Sigmoid colon (tissue), 7 donors: Measurements from ENCODE around the gene NT5C1B. TPM values are rescaled to one million over a fixed set of nuclear protein-coding genes. Genes with fewer than 3 reads are reported as not detected.

ENCODE experiments used
- DNase-seq: peaks from one replicate; pipeline ENCODE4 v3.0.0-alpha.2; 2019
- H3K27ac ChIP-seq, 4 donors: fragments of 200-600 bp; sonication (generic); one replicate each; pipeline ENCODE4 v1.5.1; 2016 to 2019; ENCODE audit warnings: mild to moderate bottlenecking in 1 of 4
- H3K27me3 ChIP-seq, 3 donors: fragments of 200-600 bp; sonication (generic); one replicate each; pipeline ENCODE4 v1.5.1; 2019; ENCODE audit warnings: mild to moderate bottlenecking in 1 of 3
- H3K36me3 ChIP-seq, 4 donors: fragments of 200-600 bp; sonication (generic); one replicate each; pipeline ENCODE4 v1.5.1; 2016 to 2019
- H3K4me1 ChIP-seq, 4 donors: fragments of 200-600 bp; sonication (generic); one replicate each; pipeline ENCODE4 v1.5.1; 2017 to 2019
- H3K4me3 ChIP-seq, 4 donors: fragments of 200-600 bp; sonication (generic); one replicate each; pipeline ENCODE4 v1.5.1; 2017 to 2019; ENCODE audit warnings: mild to moderate bottlenecking in 2 of 4, moderate library complexity in 1 of 4
- H3K9me3 ChIP-seq, 4 donors: fragments of 200-600 bp in 3 of 4; sonication (generic) in 3 of 4; one replicate each; pipeline versions ENCODE4 v1.5.1 to v1.6.1; 2013 to 2019
- CTCF ChIP-seq, 4 experiments: fragments of 450-650 bp in 3 of 4; fragments of 200-600 bp in 1 of 4; IDR thresholded peaks; one replicate each; pipeline ENCODE4 v1.5.1; 2016 to 2019; ENCODE audit warnings: antibody characterized with exemption in 4 of 4, mild to moderate bottlenecking in 3 of 4, moderate library complexity in 2 of 4
- EP300 ChIP-seq, 4 donors: sonication (generic); formaldehyde crosslinking; IDR thresholded peaks; one replicate each; pipeline ENCODE4 v1.6.1; 2017; ENCODE audit warnings: antibody characterized with exemption in 4 of 4
- POLR2A ChIP-seq, 2 donors: fragments of 450-650 bp; IDR thresholded peaks; one replicate each; pipeline ENCODE4 v1.6.1; 2016; ENCODE audit warnings: antibody characterized with exemption in 2 of 2, mild to moderate bottlenecking in 2 of 2, moderate library complexity in 2 of 2
- POLR2AphosphoS5 ChIP-seq, 4 donors: sonication (generic); formaldehyde crosslinking; IDR thresholded peaks; one replicate each; pipeline ENCODE4 v1.6.1; 2017; ENCODE audit warnings: antibody characterized with exemption in 4 of 4
- WGBS, 2 donors: extraction: QIAGEN DNeasy Blood & Tissue Kit; methylation state at CpG; one replicate each; pipeline ENCODE4 v1.1.7; 2013; 5-methylcytosine and 5-hydroxymethylcytosine counted together
- intact Hi-C: fragments of 100-400 bp; cut with DNase I; formaldehyde crosslinking; loops from one replicate; pipeline ENCODE4 v1.15.1; 2023
- polyA plus RNA-seq, 3 donors: library from polyadenylated mRNA; stranded (reverse); fragments of 200-250 nt; gene quantifications; one replicate each; pipeline ENCODE4 v1.2.3, GENCODE V29; 2013
- total RNA-seq, 4 donors: library from RNA; depleted of rRNA; stranded (reverse); fragments of >200 nt; gene quantifications; one replicate each; pipeline ENCODE4 v1.1.0, GENCODE V29; 2016
- donor health status: healthy with polysubstance abuse.
- donor health status: Bipolar disorder and iron deficiency.
- donor health status: healthy.

NT5C1B gene
- total and polyA plus RNA-seq, 7 donors, result not detected

GRCh38 chr2:18527326-18527725 is 62.0 kb downstream of the NT5C1B start:
- DNase-seq, result no peak
- Histone ChIP-seq H3K27me3 (no peaks in the 10 kb centered on the region), H3K4me1 (peaks cover 0 to 6% (median 2%) of the 10 kb centered on the region in 4 donors), H3K36me3 (no peaks in the 10 kb centered on the region), H3K27ac (no peak overlapping the region), H3K9me3 (no peaks in the 10 kb centered on the region), H3K4me3 (no peak overlapping the region)
- 92 to 94% methylated on average over 2 of the region's 2 CpGs for WGBS, 2 donors
- intact Hi-C loops, result no loop called here
- TF ChIP-seq POLR2AphosphoS5 (IDR thresholded peaks at IDR 0.05) (no peak), EP300 (IDR thresholded peaks at IDR 0.05) (no peak), POLR2A (IDR thresholded peaks at IDR 0.05) (no peak), CTCF (IDR thresholded peaks at IDR 0.05) (no peak)

GRCh38 chr2:18526429-18526828 is 62.9 kb downstream of the NT5C1B start:
- Histone ChIP-seq H3K27ac (peak overlapping the region in 1 of 4 donors; percentile 59), H3K4me3 (no peak overlapping the region), H3K27me3 (no peaks in the 10 kb centered on the region), H3K9me3 (no peaks in the 10 kb centered on the region), H3K4me1 (peaks cover 0 to 8% (median 4%) of the 10 kb centered on the region in 4 donors), H3K36me3 (no peaks in the 10 kb centered on the region)
- intact Hi-C loops, result no loop called here
- 82 to 90% methylated on average over 7 of the region's 7 CpGs for WGBS, 2 donors
- DNase-seq, result no peak
- TF ChIP-seq POLR2A (IDR thresholded peaks at IDR 0.05) (no peak), POLR2AphosphoS5 (IDR thresholded peaks at IDR 0.05) (no peak)

GRCh38 chr2:18525852-18526251 is 63.5 kb downstream of the NT5C1B start:
- DNase-seq, result no peak
- H3K27me3 ChIP-seq, result no peaks in the 10 kb centered on the region
- H3K4me3 ChIP-seq, result no peak overlapping the region
- H3K4me1 ChIP-seq, result peaks cover 0 to 13% (median 10%) of the 10 kb centered on the region in 4 donors
- no peaks in the 10 kb centered on the region for H3K36me3 ChIP-seq
- H3K27ac ChIP-seq, result peak overlapping the region in 1 of 4 donors; percentile 59
- TF ChIP-seq CTCF (IDR thresholded peaks at IDR 0.05) (no peak), POLR2AphosphoS5 (IDR thresholded peaks at IDR 0.05) (no peak), POLR2A (IDR thresholded peaks at IDR 0.05) (no peak), EP300 (IDR thresholded peaks at IDR 0.05) (no peak)
- 72 to 84% methylated on average over 3 of the region's 3 CpGs for WGBS, 2 donors
- no peaks in the 10 kb centered on the region for H3K9me3 ChIP-seq
- intact Hi-C loops, result no loop called here

- no peak for TF ChIP-seq POLR2A (IDR thresholded peaks at IDR 0.05)
- no peak for TF ChIP-seq CTCF (IDR thresholded peaks at IDR 0.05)
- TF ChIP-seq EP300 (IDR thresholded peaks at IDR 0.05), result no peak
- no peak for TF ChIP-seq POLR2AphosphoS5 (IDR thresholded peaks at IDR 0.05)
- intact Hi-C loops, result no loop called here
- Histone ChIP-seq H3K27me3 (no peaks in the 10 kb centered on the region), H3K4me3 (no peak overlapping the region), H3K4me1 (peaks cover 0 to 20% (median 15%) of the 10 kb centered on the region in 4 donors), H3K36me3 (no peaks in the 10 kb centered on the region), H3K9me3 (no peaks in the 10 kb centered on the region), H3K27ac (peak overlapping the region in 1 of 4 donors; percentile 59)
- DNase-seq, result no peak
- 91 to 95% methylated on average over 2 of the region's 2 CpGs for WGBS, 2 donors
Measured at GRCh38 chr2:18525236-18525635, 64.1 kb downstream of the NT5C1B start.

- no peak overlapping the region for H3K27ac ChIP-seq
- intact Hi-C loops, result loop anchor here (5.0 kb wide), 2 partner anchors 455 to 840 kb away; no protein-coding TSS in a partner anchor
Measured at GRCh38 chr2:18522484-18523146, 66.8 kb downstream of the NT5C1B start.

More at GRCh38 chr2:18522484-18523146, 66.8 kb downstream of the NT5C1B start:
- Histone ChIP-seq H3K36me3 (no peaks in the 10 kb centered on the region), H3K9me3 (no peaks in the 10 kb centered on the region), H3K27me3 (no peaks in the 10 kb centered on the region), H3K4me3 (no peak overlapping the region), H3K4me1 (peaks cover 0 to 45% (median 39%) of the 10 kb centered on the region in 4 donors)
- 26 to 96% methylated on average over 2 of the region's 2 CpGs for WGBS, 2 donors
- no peak for TF ChIP-seq POLR2AphosphoS5 (IDR thresholded peaks at IDR 0.05)
- TF ChIP-seq CTCF (IDR thresholded peaks at IDR 0.05), result no peak
- no peak for TF ChIP-seq EP300 (IDR thresholded peaks at IDR 0.05)
- DNase-seq, result no peak
